GM04504 (cell line): ENCODE results near the gene BATF3.

Experiments
- DNase-seq: peaks from one replicate; pipeline ENCODE4 v3.0.0-alpha.2; 2012; ENCODE audit warnings: low read depth

The BATF3 gene

GRCh38 chr1:212703991-212704564 is 4.4 kb upstream of the BATF3 start:
- no peak for DNase-seq

- DNase-seq, result no peak
These were observed 3.0 kb upstream of the BATF3 start for GRCh38 chr1:212702672-212703071.

- DNase-seq, result no peak
These were observed 2.3 kb upstream of the BATF3 start for GRCh38 chr1:212701910-212702309.

- DNase-seq, result no peak
These were observed 1.5 kb upstream of the BATF3 start for GRCh38 chr1:212700892-212701819.

- DNase-seq, result no peak
These were observed 717 bp upstream of the BATF3 start for GRCh38 chr1:212700223-212700891.

GRCh38 chr1:212699104-212699624 is 476 bp downstream of the BATF3 start:
- no peak for DNase-seq

GRCh38 chr1:212698467-212699103 is 1.1 kb downstream of the BATF3 start:
- DNase-seq, result no peak

- DNase-seq, result no peak
These were observed 2.8 kb downstream of the BATF3 start for GRCh38 chr1:212696721-212697331.

- no peak for DNase-seq
These were observed 6.6 kb downstream of the BATF3 start for GRCh38 chr1:212692774-212693644.

GRCh38 chr1:212691561-212692071 is 8.0 kb downstream of the BATF3 start:
- DNase-seq, result no peak

GRCh38 chr1:212690816-212691403 is 8.7 kb downstream of the BATF3 start:
- DNase-seq, result no peak

- no peak for DNase-seq
These were observed 9.7 kb downstream of the BATF3 start for GRCh38 chr1:212689758-212690529.

- no peak for DNase-seq
These were observed 10.4 kb downstream of the BATF3 start for GRCh38 chr1:212689196-212689725.

- no peak for DNase-seq
These were observed 11.1 kb downstream of the BATF3 start for GRCh38 chr1:212688341-212689047.

- DNase-seq, result no peak
These were observed 11.8 kb downstream of the BATF3 start for GRCh38 chr1:212687811-212688210.

GRCh38 chr1:212686591-212686990 is 13.0 kb downstream of the BATF3 start:
- DNase-seq, result no peak

GRCh38 chr1:212686069-212686468 is 13.6 kb downstream of the BATF3 start:
- DNase-seq, result no peak

GRCh38 chr1:212685429-212685828 is 14.2 kb downstream of the BATF3 start:
- DNase-seq, result no peak
